ENCODE measurements around the gene MAB21L1.

GRCh38 chr13:35512271-35512920 is 35.9 kb upstream of the MAB21L1 start:
- TF ChIP-seq CTCF (IDR thresholded peaks at IDR 0.05 in 2 of 3, conservative IDR thresholded peaks at IDR 0.05 in 1 of 3; ENCODE audit: borderline replicate concordance in 1 of 3, insufficient read depth in 1 of 3, low read depth in 2 of 3, low read length in 2 of 3) (no peak), EZH2 (IDR thresholded peaks at IDR 0.05) (no peak), POLR2A (IDR thresholded peaks at IDR 0.05; ENCODE audit: borderline replicate concordance, extremely low read depth, insufficient read depth, insufficient read length) (no peak), REST (IDR thresholded peaks at IDR 0.05; ENCODE audit: low read depth) (no peak), POLR2AphosphoS5 (IDR thresholded peaks at IDR 0.05; ENCODE audit: low read depth, low read length) (no peak), ZFX (IDR thresholded peaks at IDR 0.05) (no peak), ZBTB33 (IDR thresholded peaks at IDR 0.05; ENCODE audit: extremely low read depth, insufficient replicate concordance, low read length) (no peak), ZNF274 (IDR thresholded peaks at IDR 0.05; ENCODE audit: low read depth, low read length) (no peak), MAX (IDR thresholded peaks at IDR 0.05) (no peak), RAD21 (IDR thresholded peaks at IDR 0.05; ENCODE audit: low read depth) (no peak), EZH2phosphoT487 (IDR thresholded peaks at IDR 0.05; ENCODE audit: borderline replicate concordance) (no peak), JUND (IDR thresholded peaks at IDR 0.05) (no peak), CEBPB (IDR thresholded peaks at IDR 0.05; ENCODE audit: low read depth) (no peak), SP1 (IDR thresholded peaks at IDR 0.05; ENCODE audit: low read depth) (no peak)
